Neuronal stem cell (in vitro differentiated cells): ENCODE measurements around the gene TEX26.

ENCODE experiments used
- DNase-seq: peaks from one replicate; pipeline ENCODE4 v3.0.0-alpha.2; 2013; ENCODE audit warnings: low spot score
- H2AFZ ChIP-seq: one replicate; pipeline ENCODE4 v1.6.1; 2013; ENCODE audit warnings: mild to moderate bottlenecking, low read length, inconsistent platforms
- H2AK5ac ChIP-seq: 2 replicates; pipeline ENCODE4 v1.6.1; 2013; ENCODE audit warnings: low read depth, mild to moderate bottlenecking, inconsistent platforms, low read length, moderate library complexity, mixed read lengths
- H2BK120ac ChIP-seq: 2 replicates; pipeline ENCODE4 v1.6.1; 2013; ENCODE audit warnings: low read depth, mild to moderate bottlenecking, inconsistent platforms, low read length, moderate library complexity, mixed read lengths
- H2BK12ac ChIP-seq: one replicate; pipeline ENCODE4 v1.6.1; 2013; ENCODE audit warnings: low read length, inconsistent platforms
- H2BK15ac ChIP-seq: 2 replicates; pipeline ENCODE4 v1.6.1; 2013; ENCODE audit warnings: mild to moderate bottlenecking, low read length, inconsistent platforms, mixed read lengths
- H2BK5ac ChIP-seq: one replicate; pipeline ENCODE4 v1.6.1; 2013; ENCODE audit warnings: inconsistent platforms, mild to moderate bottlenecking, low read length, moderate library complexity
- H3K14ac ChIP-seq: one replicate; pipeline ENCODE4 v1.6.1; 2013; ENCODE audit warnings: low read length, inconsistent platforms
- H3K18ac ChIP-seq: 2 replicates; pipeline ENCODE4 v1.6.1; 2013; ENCODE audit warnings: low read length, inconsistent platforms
- H3K23ac ChIP-seq: 2 replicates; pipeline ENCODE4 v1.6.1; 2013; ENCODE audit warnings: low read depth, mild to moderate bottlenecking, mixed read lengths, low read length, inconsistent platforms; ENCODE audit not compliant: poor library complexity
- H3K27ac ChIP-seq: replicated peaks from 3 replicates; pipeline ENCODE4 v1.5.1; 2013; ENCODE audit warnings: low read length, inconsistent platforms
- H3K27me3 ChIP-seq, 3 experiments: 2 replicates each; pipeline ENCODE4 v1.6.1; 2013; ENCODE audit warnings: low read length in 3 of 3, mild to moderate bottlenecking in 2 of 3, inconsistent platforms in 1 of 3, low read depth in 1 of 3, mixed read lengths in 1 of 3, moderate library complexity in 1 of 3; ENCODE audit not compliant: control insufficient read depth in 3 of 3, insufficient read depth in 3 of 3
- H3K36me3 ChIP-seq, 2 donors: replicated peaks in 1 of 2; 2 replicates each; pipeline ENCODE4 v1.6.1; 2013; ENCODE audit warnings: low read length in 2 of 2; ENCODE audit not compliant: control insufficient read depth in 2 of 2, insufficient read depth in 2 of 2
- H3K4ac ChIP-seq: 2 replicates; pipeline ENCODE4 v1.6.1; 2013; ENCODE audit warnings: inconsistent platforms, mild to moderate bottlenecking, low read length, moderate library complexity
- H3K4me1 ChIP-seq, 2 donors: 1 replicate in 1 of 2; 2 replicates in 1 of 2; pipeline ENCODE4 v1.6.1; 2013; ENCODE audit warnings: low read length in 2 of 2, low read depth in 1 of 2; ENCODE audit not compliant: control insufficient read depth in 2 of 2, insufficient read depth in 1 of 2
- H3K4me2 ChIP-seq: one replicate; pipeline ENCODE4 v1.6.1; 2013; ENCODE audit warnings: mild to moderate bottlenecking, low read length, inconsistent platforms; ENCODE audit not compliant: insufficient read depth, poor library complexity, severe bottlenecking
- H3K4me3 ChIP-seq, 2 donors: 2 replicates each; pipeline ENCODE4 v1.5.1; 2013; ENCODE audit warnings: low read length in 2 of 2, mild to moderate bottlenecking in 2 of 2, inconsistent platforms in 1 of 2, moderate library complexity in 1 of 2
- H3K79me1 ChIP-seq: one replicate; pipeline ENCODE4 v1.6.1; 2013; ENCODE audit warnings: low read depth, mild to moderate bottlenecking, inconsistent platforms, low read length, moderate library complexity
- H3K9ac ChIP-seq: one replicate; pipeline ENCODE4 v1.6.1; 2013; ENCODE audit warnings: mild to moderate bottlenecking, low read depth, low read length, inconsistent platforms; ENCODE audit not compliant: poor library complexity
- H3K9me3 ChIP-seq, 2 donors: replicated peaks in 1 of 2; 2 replicates each; pipeline versions ENCODE3 to v1.6.1; 2013; ENCODE audit warnings: low read length in 2 of 2, mild to moderate bottlenecking in 2 of 2, inconsistent platforms in 1 of 2, low read depth in 1 of 2, mixed read lengths in 1 of 2, moderate library complexity in 1 of 2; ENCODE audit not compliant: control insufficient read depth in 2 of 2, insufficient read depth in 1 of 2
- H4K8ac ChIP-seq: one replicate; pipeline ENCODE4 v1.6.1; 2013; ENCODE audit warnings: low read depth, mild to moderate bottlenecking, inconsistent platforms, low read length, moderate library complexity
- H4K91ac ChIP-seq: one replicate; pipeline ENCODE4 v1.6.1; 2013; ENCODE audit warnings: low read length, low read depth, mild to moderate bottlenecking, inconsistent platforms; ENCODE audit not compliant: poor library complexity
- WGBS, 2 donors: extraction: QIAGEN DNeasy Blood & Tissue Kit; methylation state at CpG; one replicate each; pipeline ENCODE4 v1.1.7; 2013; ENCODE audit warnings: missing lambda C conversion rate in 2 of 2, mixed read lengths in 1 of 2; ENCODE audit not compliant: insufficient read length in 2 of 2, insufficient replicate concordance in 1 of 2; ENCODE audit errors: extremely low coverage in 2 of 2; 5-methylcytosine and 5-hydroxymethylcytosine counted together

The TEX26 gene

GRCh38 chr13:30915691-30916541, 16.5 kb upstream of the TEX26 start:
- no peak overlapping the region for H3K4me3 ChIP-seq
- H4K91ac ChIP-seq, result no peak overlapping the region
- no peak overlapping the region for H3K23ac ChIP-seq
- H3K9me3 ChIP-seq, result no peaks in the 10 kb centered on the region
- no peak overlapping the region for H3K9ac ChIP-seq
- H2AK5ac ChIP-seq, result no peak overlapping the region
- no peak overlapping the region for H3K4ac ChIP-seq
- no peak overlapping the region for H3K14ac ChIP-seq
- WGBS, 2 donors, result 100% methylated on average over 1 of the region's 19 CpGs; no CpG with 5 or more reads in 1 of the 2 donors
- no peak overlapping the region for H2BK120ac ChIP-seq
- H3K36me3 ChIP-seq, result no peaks in the 10 kb centered on the region
- no peaks in the 10 kb centered on the region for H3K27me3 ChIP-seq
- no peak for DNase-seq
- no peak overlapping the region for H4K8ac ChIP-seq
- H2BK15ac ChIP-seq, result no peak overlapping the region
- no peak overlapping the region for H2BK5ac ChIP-seq
- no peak overlapping the region for H3K4me2 ChIP-seq
- H3K18ac ChIP-seq, result no peak overlapping the region
- no peak overlapping the region for H3K27ac ChIP-seq
- H3K79me1 ChIP-seq, result no peaks in the 10 kb centered on the region
- no peak overlapping the region for H2BK12ac ChIP-seq
- peak overlapping the region; percentile 37 for H2AFZ ChIP-seq
- H3K4me1 ChIP-seq, result peaks cover 0 to 2% of the 10 kb centered on the region in 2 donors

DNA sequence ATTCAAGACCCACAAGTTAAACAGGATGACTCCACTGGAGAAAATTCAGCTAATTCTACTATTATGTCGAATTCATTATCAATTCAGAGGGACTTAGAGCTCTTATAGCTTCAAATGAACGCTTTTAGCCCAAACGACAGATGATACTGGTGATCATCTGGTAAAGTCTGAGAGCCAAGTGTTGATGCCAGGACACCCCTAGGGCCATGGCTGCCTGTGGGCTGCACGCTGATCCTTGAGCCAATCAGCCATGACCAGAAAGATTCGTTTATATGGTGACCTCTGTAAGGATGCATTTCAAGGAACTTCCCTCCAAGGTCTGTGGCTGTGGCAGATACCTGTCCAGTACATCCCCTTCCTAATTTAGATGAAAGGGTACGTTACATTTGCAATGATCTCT, 15.5 kb upstream of the TEX26 start:
- Histone ChIP-seq H2AFZ (no peak overlapping the region), H3K79me1 (no peaks in the 10 kb centered on the region), H3K23ac (no peak overlapping the region), H2AK5ac (no peak overlapping the region), H3K4ac (no peak overlapping the region), H3K27me3 (no peaks in the 10 kb centered on the region), H3K14ac (no peak overlapping the region), H2BK15ac (no peak overlapping the region), H3K9ac (no peak overlapping the region), H3K4me3 (no peak overlapping the region), H3K9me3 (no peaks in the 10 kb centered on the region), H3K27ac (no peak overlapping the region), H2BK5ac (no peak overlapping the region), H2BK120ac (no peak overlapping the region), H3K36me3 (no peaks in the 10 kb centered on the region), H2BK12ac (no peak overlapping the region), H3K18ac (no peak overlapping the region), H4K8ac (no peak overlapping the region), H3K4me1 (peaks cover 0 to 2% of the 10 kb centered on the region in 2 donors), H4K91ac (no peak overlapping the region), H3K4me2 (no peak overlapping the region)
- DNase-seq, result no peak
- WGBS, 2 donors, result no CpG with 5 or more reads among the region's 6 CpGs

DNA sequence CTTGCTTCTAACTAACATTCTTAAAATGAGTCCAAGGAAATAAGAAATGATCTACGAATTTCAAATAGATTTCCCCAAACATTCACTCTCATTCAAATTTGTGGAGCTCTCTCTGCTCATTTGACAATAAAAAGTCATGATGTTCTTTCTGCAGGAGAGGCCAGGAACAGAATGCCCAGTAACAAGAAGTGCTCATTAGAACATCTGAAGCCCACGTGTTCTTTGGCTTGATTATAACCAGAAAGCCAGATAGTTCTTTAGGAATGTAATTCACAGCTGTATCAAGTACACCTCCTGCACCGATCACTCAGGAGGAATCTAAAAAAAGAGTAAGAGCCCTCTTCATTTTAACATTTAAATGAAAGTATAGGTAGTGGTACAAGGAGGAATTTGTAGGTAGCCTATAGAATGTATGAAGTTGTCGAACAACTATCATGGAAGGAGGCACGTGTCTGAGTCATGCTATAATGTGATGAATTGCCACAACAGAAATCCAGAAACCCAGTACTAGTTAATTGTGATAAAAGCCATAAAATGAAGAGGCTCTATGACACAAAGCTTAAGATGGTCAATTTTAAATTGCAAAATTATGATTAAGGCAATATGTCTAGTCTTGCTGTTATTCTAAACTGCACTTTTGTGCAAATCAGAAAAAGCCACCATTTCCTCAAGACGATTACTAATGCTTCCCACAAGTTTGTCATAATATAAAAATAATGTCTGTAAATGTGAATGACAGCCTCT, 13.6 kb upstream of the TEX26 start:
- no peak overlapping the region for H3K4ac ChIP-seq
- DNase-seq, result no peak
- H3K36me3 ChIP-seq, result no peaks in the 10 kb centered on the region
- no peak overlapping the region for H2AFZ ChIP-seq
- no peak overlapping the region for H2BK15ac ChIP-seq
- no peaks in the 10 kb centered on the region for H3K9me3 ChIP-seq
- no peak overlapping the region for H3K4me3 ChIP-seq
- no peak overlapping the region for H3K14ac ChIP-seq
- no peak overlapping the region for H3K9ac ChIP-seq
- H2AK5ac ChIP-seq, result no peak overlapping the region
- H2BK5ac ChIP-seq, result no peak overlapping the region
- H2BK12ac ChIP-seq, result no peak overlapping the region
- no peaks in the 10 kb centered on the region for H3K79me1 ChIP-seq
- H2BK120ac ChIP-seq, result no peak overlapping the region
- H3K4me2 ChIP-seq, result no peak overlapping the region
- H4K8ac ChIP-seq, result no peak overlapping the region
- H3K23ac ChIP-seq, result no peak overlapping the region
- H3K27ac ChIP-seq, result no peak overlapping the region
- H3K4me1 ChIP-seq, result peaks cover 0 to 2% of the 10 kb centered on the region in 2 donors
- no peaks in the 10 kb centered on the region for H3K27me3 ChIP-seq
- no CpG with 5 or more reads among the region's 6 CpGs for WGBS, 2 donors
- no peak overlapping the region for H4K91ac ChIP-seq
- no peak overlapping the region for H3K18ac ChIP-seq
